WTC11 (cell line): ENCODE measurements around the gene EPC1. TPM values are rescaled to one million over a fixed set of nuclear protein-coding genes. Genes with fewer than 3 reads are reported as not detected.

ENCODE experiments used
- ATF6 ChIP-seq: sonication (generic); formaldehyde crosslinking; IDR thresholded peaks from 2 replicates; pipeline ENCODE4 v1.8.1; 2023; ENCODE audit warnings: mild to moderate bottlenecking, missing genetic modification reagents
- E2F4 ChIP-seq: sonication (generic); formaldehyde crosslinking; IDR thresholded peaks from 2 replicates; pipeline ENCODE4 v1.8.1; 2022; ENCODE audit warnings: low read depth, mild to moderate bottlenecking, moderate library complexity, missing genetic modification reagents, borderline replicate concordance
- FOXJ3 ChIP-seq: sonication (generic); formaldehyde crosslinking; IDR thresholded peaks from 2 replicates; pipeline ENCODE4 v1.9.0; 2021; ENCODE audit warnings: missing genetic modification reagents, mild to moderate bottlenecking, borderline replicate concordance
- HMGA2 ChIP-seq: fragments of 250-450 bp; sonication (Bioruptor Pico); IDR thresholded peaks from 2 replicates; pipeline ENCODE4 v1.4.0; 2021; ENCODE audit warnings: mild to moderate bottlenecking, moderate library complexity
- HMGXB4 ChIP-seq: sonication (generic); formaldehyde crosslinking; IDR thresholded peaks from 2 replicates; pipeline ENCODE4 v1.8.1; 2023; ENCODE audit warnings: mild to moderate bottlenecking, moderate library complexity, missing genetic modification reagents
- NFATC4 ChIP-seq: fragments of 250-450 bp; sonication (Bioruptor Pico); IDR thresholded peaks from 2 replicates; pipeline ENCODE4 v1.9.0; 2021; ENCODE audit warnings: mild to moderate bottlenecking
- NR1H2 ChIP-seq: sonication (generic); formaldehyde crosslinking; IDR thresholded peaks from 2 replicates; pipeline ENCODE4 v1.9.0; 2021; ENCODE audit warnings: mild to moderate bottlenecking, moderate library complexity, missing genetic modification reagents
- RORB ChIP-seq: fragments of 250-450 bp; sonication (Bioruptor Pico); IDR thresholded peaks from 2 replicates; pipeline ENCODE4 v1.9.0; 2021; ENCODE audit warnings: mild to moderate bottlenecking
- SMAD3 ChIP-seq: sonication (generic); formaldehyde crosslinking; IDR thresholded peaks from 2 replicates; pipeline ENCODE4 v1.8.0; 2022; ENCODE audit warnings: missing genetic modification reagents, mild to moderate bottlenecking, borderline replicate concordance
- SOX15 ChIP-seq: fragments of 250-450 bp; sonication (Bioruptor Pico); IDR thresholded peaks from 2 replicates; pipeline ENCODE4 v1.9.0; 2021; ENCODE audit warnings: mild to moderate bottlenecking
- STAT6 ChIP-seq: sonication (generic); formaldehyde crosslinking; conservative IDR thresholded peaks from 2 replicates; pipeline ENCODE4 v1.8.1; 2023; ENCODE audit warnings: mild to moderate bottlenecking, low read depth, missing genetic modification reagents, moderate library complexity
- USF1 ChIP-seq: sonication (generic); formaldehyde crosslinking; IDR thresholded peaks from 2 replicates; pipeline ENCODE4 v1.8.0; 2022; ENCODE audit warnings: mild to moderate bottlenecking, missing genetic modification reagents
- USF2 ChIP-seq: sonication (generic); formaldehyde crosslinking; IDR thresholded peaks from 2 replicates; pipeline ENCODE4 v1.8.1; 2023; ENCODE audit warnings: mild to moderate bottlenecking, missing genetic modification reagents, moderate library complexity
- ZMAT4 ChIP-seq: fragments of 250-450 bp; sonication (Bioruptor Pico); IDR thresholded peaks from 2 replicates; pipeline ENCODE4 v1.9.0; 2021; ENCODE audit warnings: mild to moderate bottlenecking
- ZNF425 ChIP-seq: fragments of 250-450 bp; sonication (Bioruptor Pico); conservative IDR thresholded peaks from 2 replicates; pipeline ENCODE4 v1.9.0; 2021; ENCODE audit warnings: mild to moderate bottlenecking
- ZNF512 ChIP-seq: sonication (generic); formaldehyde crosslinking; IDR thresholded peaks from 2 replicates; pipeline ENCODE4 v1.8.1; 2022; ENCODE audit warnings: missing genetic modification reagents, borderline replicate concordance
- ZNF532 ChIP-seq: fragments of 250-450 bp; sonication (Bioruptor Pico); IDR thresholded peaks from 2 replicates; pipeline ENCODE4 v1.9.0; 2021; ENCODE audit warnings: mild to moderate bottlenecking, borderline replicate concordance
- ZSCAN18 ChIP-seq: fragments of 250-450 bp; sonication (Bioruptor Pico); IDR thresholded peaks from 2 replicates; pipeline ENCODE4 v2.1.2; 2022; ENCODE audit warnings: mild to moderate bottlenecking, moderate library complexity
- total RNA-seq: library from RNA; stranded (reverse); gene quantifications from 3 replicates; pipeline ENCODE4 v1.2.3, GENCODE V29; 2021

Gene EPC1
- total RNA-seq, 1 experiment from 2014 or later: 22.5 TPM

- TF ChIP-seq RORB (CRISPR knock-in tag): no peak
- TF ChIP-seq ZNF512: no peak
- no peak for TF ChIP-seq NR1H2
- no peak for TF ChIP-seq ZNF532 (CRISPR knock-in tag)
- TF ChIP-seq ATF6: no peak
- peak; percentile 94 for TF ChIP-seq USF1
- no peak for TF ChIP-seq SOX15 (CRISPR knock-in tag)
- no peak for TF ChIP-seq HMGA2 (CRISPR knock-in tag)
- peak; percentile 93 for TF ChIP-seq HMGXB4 (CRISPR knock-in tag)
- no peak for TF ChIP-seq SMAD3 (CRISPR knock-in tag)
- TF ChIP-seq ZMAT4 (CRISPR knock-in tag): no peak
- TF ChIP-seq STAT6 (CRISPR knock-in tag): no peak
- peak; percentile 95 for TF ChIP-seq USF2 (CRISPR knock-in tag)
- no peak for TF ChIP-seq ZSCAN18
- TF ChIP-seq ZNF425 (CRISPR knock-in tag): no peak
- no peak for TF ChIP-seq FOXJ3 (CRISPR knock-in tag)
- TF ChIP-seq E2F4: no peak
- no peak for TF ChIP-seq NFATC4
These were observed 816 bp downstream of the EPC1 start (continued) for GRCh38 chr10:32346134-32346550.
